GM19043 (cell line): ENCODE results near the gene MECR.
"Not testable (repeated sequence)": the region's sequence is repeated elsewhere in the genome, so short reads cannot be mapped to it uniquely, and the experiment has no call there.

Experiments used
- ATAC-seq: cut with Tn5 transposase; IDR thresholded peaks from one replicate; pipeline ENCODE4 v1.9.1; 2021; ENCODE audit warnings: low read depth; ENCODE audit not compliant: unreplicated experiment

Gene MECR

GRCh38 chr1:29177022-29177705, 53.6 kb downstream of the MECR start:
- no peak for ATAC-seq

DNA sequence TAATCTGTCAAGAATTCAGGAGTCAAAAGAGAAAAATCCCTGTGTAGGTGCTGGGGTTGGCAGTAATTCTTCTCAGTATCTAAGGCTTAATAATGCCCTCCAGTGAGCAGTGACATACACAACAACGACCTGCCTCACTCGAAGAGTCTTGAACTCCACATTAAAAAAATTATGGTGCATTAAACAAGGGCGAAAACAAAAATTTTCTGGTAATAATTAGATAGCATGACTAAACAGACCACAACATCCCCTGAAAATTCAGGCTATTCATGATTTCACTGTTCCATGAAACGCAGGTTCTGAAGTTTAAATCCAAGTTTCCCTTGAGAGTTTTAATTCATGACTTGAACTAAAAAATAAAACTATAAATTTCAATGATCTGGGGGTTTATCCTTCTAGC, 54.2 kb downstream of the MECR start:
- no peak for ATAC-seq

DNA sequence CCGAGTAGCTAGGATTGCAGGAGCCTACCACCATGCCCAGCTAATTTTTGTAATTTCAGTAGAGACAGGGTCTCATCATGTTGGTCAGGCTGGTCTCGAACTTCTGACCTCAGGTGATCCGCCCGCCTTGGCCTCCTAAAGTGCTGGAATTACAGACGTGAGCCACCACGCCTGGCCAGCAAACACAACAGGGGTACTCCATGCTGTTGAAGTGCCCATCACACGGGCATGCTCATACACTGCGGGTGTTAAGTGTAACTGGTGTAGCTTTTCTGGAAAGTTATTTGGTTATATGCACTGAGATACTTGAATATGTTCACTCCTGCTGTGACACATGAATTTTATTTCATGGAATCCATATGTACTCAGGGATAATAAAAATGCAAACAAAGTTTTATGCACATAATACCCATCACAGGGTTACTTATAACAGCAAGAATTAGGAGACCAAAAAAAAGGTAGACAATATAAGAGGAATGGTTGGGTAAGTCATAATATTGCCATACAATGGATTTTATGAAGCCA, 58.3 kb downstream of the MECR start:
- ATAC-seq = no peak

DNA sequence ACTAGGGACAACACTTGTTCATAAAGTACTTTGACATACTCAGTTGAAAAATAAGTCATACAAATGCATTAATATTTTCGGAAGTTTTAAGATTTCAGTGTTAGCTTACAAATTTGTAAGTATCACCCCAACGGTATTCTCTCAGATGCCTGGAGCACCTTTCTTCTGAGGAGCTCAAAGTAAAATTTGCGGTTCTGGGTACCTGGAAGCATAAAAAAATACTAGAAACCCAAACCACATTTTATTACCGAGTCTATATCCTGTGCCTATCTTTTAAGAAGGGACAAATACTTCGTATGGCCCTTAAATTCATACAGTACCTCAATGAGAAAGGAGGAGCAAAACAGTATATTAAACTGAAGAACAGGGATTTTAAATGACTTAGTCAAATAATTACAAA, 59.2 kb downstream of the MECR start:
- ATAC-seq = no peak

DNA sequence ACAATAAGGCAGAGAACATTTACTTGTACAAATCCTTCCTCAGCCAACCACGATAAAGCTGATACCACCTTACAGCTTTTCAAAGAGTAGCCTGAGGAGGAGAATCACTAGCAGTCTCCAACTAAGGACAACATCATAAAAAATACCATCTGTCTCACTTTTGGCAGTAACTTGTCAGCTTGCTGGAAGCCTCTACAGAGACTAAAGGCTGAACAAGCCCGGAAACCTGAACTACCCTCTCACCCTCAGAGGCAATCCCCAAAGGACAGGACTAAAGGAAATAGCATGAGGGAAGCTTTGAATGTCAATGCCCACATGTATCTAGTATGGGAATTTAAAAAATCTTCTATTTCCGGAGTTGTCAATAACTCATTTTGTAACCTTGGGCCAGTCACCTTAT, 59.6 kb downstream of the MECR start:
- no peak for ATAC-seq

- ATAC-seq = no peak
Observed at GRCh38 chr1:29169976-29170375, 60.8 kb downstream of the MECR start.

GRCh38 chr1:29167904-29168303, 62.8 kb downstream of the MECR start:
- no peak for ATAC-seq

DNA sequence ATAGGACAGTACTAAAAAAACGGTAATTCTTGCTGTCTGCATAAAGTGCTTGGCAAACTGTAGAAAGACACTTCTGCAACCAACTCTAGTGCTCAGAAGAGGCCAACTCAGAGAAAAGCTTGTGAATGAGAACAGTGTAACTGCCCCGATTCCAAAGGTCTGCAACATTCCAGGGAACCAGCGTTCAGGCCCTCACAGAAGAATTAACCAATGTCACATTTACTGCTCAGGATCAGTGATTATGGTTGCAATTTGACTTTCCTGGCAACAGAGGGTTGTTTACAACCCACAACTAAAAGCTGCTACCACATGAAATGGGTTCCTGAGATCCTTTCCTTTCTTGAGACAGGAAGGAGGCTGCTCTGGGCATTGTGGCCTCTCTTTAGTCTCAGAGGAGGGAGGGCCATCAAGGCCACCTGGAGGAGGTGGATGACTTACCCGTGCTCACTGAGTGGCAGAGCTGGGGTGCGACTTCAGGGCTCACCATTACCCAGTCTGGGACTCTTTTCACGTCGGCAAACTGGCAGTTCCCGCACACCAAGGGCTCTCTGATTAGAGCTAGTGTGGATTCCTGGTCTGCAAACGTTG, 64.3 kb downstream of the MECR start:
- no peak for ATAC-seq

GRCh38 chr1:29164588-29164987, 66.1 kb downstream of the MECR start:
- no peak for ATAC-seq

GRCh38 chr1:29162476-29163138, 68.1 kb downstream of the MECR start:
- ATAC-seq = no peak

DNA sequence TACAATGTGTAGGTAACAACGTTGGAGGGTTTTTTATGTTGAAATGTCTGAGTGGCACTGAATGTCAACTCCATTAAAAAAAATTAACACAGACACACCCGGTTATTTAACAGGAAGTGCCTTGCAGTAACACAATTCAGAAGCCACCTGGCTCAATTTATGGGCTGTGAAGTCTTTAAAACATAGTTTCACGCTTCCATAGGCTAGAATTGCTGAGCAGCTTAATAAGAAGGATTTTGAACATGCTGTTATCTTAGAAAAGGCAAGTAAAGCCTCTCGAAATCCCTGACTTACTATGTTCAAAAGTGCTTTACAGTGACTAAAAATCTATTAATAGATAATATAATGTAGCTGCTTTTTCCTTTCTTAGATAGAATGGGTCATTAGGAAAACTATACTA, 68.7 kb downstream of the MECR start:
- ATAC-seq = no peak

DNA sequence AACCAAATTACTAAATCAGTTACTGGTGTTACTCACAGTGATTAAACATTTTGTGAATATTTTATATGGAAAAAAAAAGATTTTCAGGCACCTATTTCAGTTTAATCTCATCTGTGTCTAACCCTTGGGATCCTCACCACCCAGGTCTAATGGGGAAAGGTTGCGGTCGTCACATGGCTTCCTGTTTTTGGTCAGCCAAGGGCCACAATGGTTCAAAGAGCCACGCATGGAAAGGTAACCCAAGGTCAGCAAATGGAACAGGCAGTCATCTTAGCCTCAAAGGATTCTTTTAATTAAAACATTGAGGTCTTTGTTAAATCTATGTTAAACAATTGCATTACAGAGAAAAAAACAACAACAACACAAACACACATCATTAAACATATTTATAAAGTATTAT, 71.0 kb downstream of the MECR start:
- ATAC-seq = no peak

- ATAC-seq = no peak
Observed at GRCh38 chr1:29157269-29157601, 73.5 kb downstream of the MECR start.

GRCh38 chr1:29156543-29157268, 74.0 kb downstream of the MECR start:
- ATAC-seq = no peak

GRCh38 chr1:29152046-29152805, 78.5 kb downstream of the MECR start:
- no peak for ATAC-seq

DNA sequence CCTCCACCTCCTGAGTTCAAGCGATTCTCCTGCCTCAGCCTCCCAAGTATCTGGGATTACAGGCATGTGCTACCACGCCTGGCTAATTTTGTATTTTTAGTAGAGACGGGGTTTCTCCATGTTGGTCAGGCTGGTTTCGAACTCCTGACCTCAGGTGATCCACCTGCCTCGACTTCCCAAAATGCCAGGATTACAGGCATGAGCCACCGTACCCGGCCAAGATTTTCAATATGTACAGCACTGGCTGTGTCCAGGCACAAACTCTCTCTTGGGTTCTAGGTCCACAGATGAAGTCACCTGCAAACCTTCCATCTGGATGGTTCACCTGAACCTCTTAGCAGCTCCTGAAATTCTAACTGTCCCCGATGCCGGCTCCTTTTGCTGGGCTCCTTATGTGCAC, 80.4 kb downstream of the MECR start:
- not testable (repeated sequence) for ATAC-seq

DNA sequence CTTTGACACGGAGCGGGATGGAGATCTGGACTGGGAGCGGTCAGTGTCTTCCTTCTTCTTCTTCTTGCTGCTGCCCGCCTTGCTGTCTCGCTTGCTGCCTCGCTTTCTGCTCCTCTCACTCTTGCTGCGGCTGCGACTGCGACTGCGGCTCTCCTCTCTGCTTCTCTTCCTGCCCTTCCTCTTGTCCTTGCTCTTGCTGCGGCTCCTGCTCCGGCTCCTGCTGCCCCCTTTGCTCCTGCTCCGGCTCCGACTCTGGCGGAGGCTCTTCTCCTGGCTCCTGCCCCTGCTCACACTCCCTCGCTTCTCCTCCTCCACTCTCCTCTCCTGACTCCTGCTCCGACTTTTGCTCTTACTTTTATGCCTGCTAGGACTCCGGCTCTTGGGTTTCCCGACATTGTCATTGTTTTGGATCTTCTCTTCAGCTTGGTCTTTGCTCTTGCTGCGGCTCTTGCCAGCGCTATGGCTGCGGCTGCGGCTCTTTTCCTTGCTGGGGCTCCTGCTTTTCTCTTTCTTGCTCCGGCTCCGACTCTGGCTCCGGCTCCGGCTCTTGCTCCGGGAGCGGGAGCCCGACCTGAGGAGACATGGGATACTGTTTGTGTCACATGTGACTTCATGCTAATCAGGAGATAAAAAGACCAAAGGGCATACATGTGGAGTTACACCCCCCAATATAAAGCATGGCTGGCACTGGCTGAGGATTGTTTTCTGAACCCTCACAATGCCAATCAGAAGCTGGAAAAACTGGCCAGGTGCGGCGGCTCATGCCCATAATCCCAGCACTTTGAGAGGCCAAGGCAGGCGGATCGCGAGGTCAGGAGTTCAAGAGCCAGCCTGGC, 81.9 kb downstream of the MECR start:
- ATAC-seq = no peak

DNA sequence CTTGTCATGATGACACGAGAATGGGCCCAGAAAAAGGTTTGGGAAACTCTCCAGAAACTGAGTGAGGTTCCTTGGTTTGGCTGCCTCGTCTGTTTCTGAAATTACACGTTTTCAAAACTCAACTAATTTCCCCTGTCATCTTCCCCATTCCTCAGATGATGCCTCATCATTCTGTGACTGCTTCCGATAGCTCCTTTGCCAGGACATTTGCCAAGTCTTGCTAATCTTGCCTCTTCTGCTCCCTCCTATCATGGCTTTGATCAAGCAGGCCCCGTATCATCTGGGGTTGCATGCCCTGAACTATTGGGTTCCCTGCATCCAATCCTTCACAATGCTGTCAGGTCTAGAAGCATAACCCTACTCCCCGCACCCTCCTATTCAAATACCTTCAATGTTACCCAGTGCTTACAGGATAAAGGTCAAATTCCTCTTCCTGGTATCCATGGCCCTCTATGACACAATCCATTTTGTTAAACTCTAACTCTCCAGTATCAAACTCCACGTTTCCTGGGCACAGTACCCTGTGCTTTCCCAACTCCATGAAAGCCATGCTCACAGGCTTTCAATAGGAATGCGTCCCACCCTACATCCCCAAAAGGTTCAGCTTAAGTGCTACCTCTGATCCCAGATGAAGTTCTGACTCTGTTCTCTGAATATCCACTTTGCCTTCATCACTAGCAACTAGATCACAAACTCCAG, 84.8 kb downstream of the MECR start:
- no peak for ATAC-seq

DNA sequence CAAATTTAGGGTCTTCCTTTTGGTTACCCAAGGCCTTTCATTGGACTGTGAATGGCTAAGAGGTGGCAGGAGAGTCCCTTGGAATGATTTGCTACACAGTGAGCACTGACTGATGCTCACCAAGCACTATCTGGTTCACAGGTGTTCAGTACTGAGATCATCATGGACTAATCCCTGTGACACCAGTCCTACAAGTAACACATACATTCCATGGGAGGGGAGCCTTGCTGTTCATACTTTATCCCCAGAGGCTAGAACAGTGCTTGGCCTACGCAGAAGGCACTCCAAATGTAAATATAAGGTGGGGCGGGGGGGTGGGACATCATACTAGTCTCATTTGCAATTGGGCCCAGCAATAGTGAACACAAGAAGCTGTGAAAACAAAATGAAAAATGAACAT, 86.6 kb downstream of the MECR start:
- no peak for ATAC-seq
